Measurements from ENCODE around the gene KIR3DL2.

Gene KIR3DL2

DNA sequence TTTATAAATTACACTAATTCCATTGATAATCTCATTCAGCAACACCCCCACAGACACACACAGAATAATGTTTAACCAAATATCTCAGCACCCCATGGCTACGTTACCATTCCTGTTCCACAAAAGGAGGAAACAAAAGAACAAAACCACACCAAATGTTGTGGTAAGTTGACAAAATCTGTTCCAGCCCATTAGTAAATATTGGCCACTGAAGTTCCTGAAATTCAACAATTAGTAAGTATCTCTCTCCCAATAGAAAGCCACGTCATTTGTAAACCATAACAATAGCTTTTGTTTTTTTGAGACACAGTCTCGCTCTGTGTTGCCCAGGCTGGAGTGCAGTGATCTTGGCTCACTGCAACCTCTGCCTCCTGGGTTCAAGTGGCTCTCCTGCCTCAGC lies 21.5 kb downstream of the KIR3DL2 start:
- CTCF ChIA-PET: no interaction called here
- DNase-seq (ENCODE audit: low read depth, low spot score): no peak
- TF ChIP-seq, protein P1, sequence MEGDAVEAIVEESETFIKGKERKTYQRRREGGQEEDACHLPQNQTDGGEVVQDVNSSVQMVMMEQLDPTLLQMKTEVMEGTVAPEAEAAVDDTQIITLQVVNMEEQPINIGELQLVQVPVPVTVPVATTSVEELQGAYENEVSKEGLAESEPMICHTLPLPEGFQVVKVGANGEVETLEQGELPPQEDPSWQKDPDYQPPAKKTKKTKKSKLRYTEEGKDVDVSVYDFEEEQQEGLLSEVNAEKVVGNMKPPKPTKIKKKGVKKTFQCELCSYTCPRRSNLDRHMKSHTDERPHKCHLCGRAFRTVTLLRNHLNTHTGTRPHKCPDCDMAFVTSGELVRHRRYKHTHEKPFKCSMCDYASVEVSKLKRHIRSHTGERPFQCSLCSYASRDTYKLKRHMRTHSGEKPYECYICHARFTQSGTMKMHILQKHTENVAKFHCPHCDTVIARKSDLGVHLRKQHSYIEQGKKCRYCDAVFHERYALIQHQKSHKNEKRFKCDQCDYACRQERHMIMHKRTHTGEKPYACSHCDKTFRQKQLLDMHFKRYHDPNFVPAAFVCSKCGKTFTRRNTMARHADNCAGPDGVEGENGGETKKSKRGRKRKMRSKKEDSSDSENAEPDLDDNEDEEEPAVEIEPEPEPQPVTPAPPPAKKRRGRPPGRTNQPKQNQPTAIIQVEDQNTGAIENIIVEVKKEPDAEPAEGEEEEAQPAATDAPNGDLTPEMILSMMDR (IDR thresholded peaks at IDR 0.05; ENCODE audit: insufficient read depth, low read length, missing control alignments): no peak
- POLR2A ChIA-PET: no interaction called here
- no peak overlapping the region for H3K4me3 ChIP-seq (ENCODE audit: low read depth, low read length)

DNA sequence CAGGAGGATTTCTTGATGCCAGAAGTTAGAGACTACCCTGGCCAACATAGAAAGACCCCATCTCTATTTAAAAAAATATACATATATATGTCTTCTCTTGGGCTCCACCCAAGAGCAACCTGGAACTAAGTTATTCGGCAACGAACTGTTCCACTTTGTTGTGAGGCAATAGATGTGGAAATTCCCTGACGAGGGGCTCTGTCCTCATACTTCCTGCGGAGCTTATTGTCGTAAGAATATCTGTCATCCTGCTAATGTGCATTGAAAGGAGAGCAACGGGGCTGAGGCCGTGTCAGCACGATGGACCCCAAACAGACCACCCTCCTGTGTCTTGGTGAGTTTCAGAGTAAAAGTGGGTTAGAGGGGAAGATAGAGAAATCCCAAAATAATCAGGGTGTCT lies 23.7 kb downstream of the KIR3DL2 start, which contains the start of gene FCAR:
FCAR (plus strand) TSS at position 246 of the 400 bp plus-strand sequence; CDS start at position 301, 55 bp downstream.
- TF ChIP-seq, protein P1 (IDR thresholded peaks at IDR 0.05; ENCODE audit: insufficient read depth, low read length, missing control alignments): no peak
- ChIA-PET POLR2A (no interaction called here), CTCF (no interaction called here)
- DNase-seq (ENCODE audit: low read depth, low spot score): no peak
- H3K4me3 ChIP-seq (ENCODE audit: low read depth, low read length): no peak within 1 kb of the TSS

DNA sequence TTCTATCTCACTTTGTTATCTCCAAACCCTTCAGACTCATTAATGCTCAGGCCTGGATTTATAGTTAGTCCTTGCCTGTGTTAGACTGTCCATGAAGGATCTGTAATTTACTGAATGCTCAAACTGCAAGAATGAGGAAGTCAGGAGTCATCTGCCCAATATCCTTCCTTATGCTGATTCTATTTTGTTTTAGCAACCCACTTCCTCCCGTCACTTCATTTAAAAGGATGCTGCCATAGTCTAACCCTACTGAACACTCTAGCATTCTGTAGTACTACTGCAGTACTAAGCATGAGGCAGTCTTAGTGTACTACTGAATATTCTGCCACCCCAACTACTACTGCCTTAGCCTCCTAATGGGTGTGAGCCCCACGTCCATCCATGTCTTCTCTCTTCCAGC lies 25.3 kb downstream of the KIR3DL2 start:
- DNase-seq (ENCODE audit: low read depth, low spot score): no peak
- ChIA-PET POLR2A (no interaction called here), CTCF (no interaction called here)
- TF ChIP-seq, protein P1 (IDR thresholded peaks at IDR 0.05; ENCODE audit: insufficient read depth, low read length, missing control alignments): no peak
- H3K4me3 ChIP-seq (ENCODE audit: low read depth, low read length): no peak overlapping the region

DNA sequence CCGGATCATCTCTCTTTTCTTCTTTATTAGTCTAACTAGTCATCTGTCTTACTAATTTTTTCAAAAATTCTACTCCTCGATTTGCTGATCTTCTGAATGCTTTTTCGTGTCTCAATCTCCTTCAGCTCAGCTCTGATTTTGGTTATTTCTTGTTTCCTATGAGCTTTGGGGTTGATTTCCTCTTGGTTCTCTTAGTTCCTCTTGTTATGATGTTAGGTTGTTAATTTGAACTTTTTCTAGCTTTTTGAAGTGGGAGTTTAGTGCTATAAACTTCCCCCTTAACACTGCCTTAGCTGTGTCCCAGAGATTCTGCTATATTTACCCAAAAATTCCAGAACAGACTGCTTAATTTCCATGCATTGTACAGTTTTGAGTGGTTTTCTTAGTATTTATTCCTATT lies 27.2 kb downstream of the KIR3DL2 start:
- no peak overlapping the region for H3K4me3 ChIP-seq (ENCODE audit: low read depth, low read length)
- DNase-seq (ENCODE audit: low read depth, low spot score): no peak
- CTCF ChIA-PET: no interaction called here
- TF ChIP-seq, protein P1 (IDR thresholded peaks at IDR 0.05; ENCODE audit: insufficient read depth, low read length, missing control alignments): no peak
- POLR2A ChIA-PET: no interaction called here

DNA sequence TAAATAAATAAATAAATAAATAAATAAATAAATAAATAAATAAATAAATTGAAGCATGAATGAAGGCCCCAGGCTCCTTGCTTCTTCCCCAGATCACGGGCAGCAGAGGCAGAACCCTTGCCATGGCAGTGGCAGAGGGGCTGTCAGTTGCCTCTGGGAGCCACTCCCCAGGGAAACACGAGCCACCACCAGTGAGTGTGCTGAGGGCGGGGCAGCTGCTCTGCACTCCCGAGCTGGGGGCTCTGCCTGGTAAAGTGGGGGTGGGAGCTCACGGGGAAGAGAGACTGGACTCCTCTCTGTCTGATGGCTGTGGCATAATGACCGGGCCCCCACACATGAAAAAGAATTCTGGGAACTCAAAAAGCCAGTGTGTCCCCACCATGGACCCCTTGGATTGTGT lies 31.6 kb downstream of the KIR3DL2 start:
- ChIA-PET CTCF (no interaction called here), POLR2A (no interaction called here)
- no peak for DNase-seq (ENCODE audit: low read depth, low spot score)
- no peak overlapping the region for H3K4me3 ChIP-seq (ENCODE audit: low read depth, low read length)
- TF ChIP-seq, protein P1 (IDR thresholded peaks at IDR 0.05; ENCODE audit: insufficient read depth, low read length, missing control alignments): no peak

DNA sequence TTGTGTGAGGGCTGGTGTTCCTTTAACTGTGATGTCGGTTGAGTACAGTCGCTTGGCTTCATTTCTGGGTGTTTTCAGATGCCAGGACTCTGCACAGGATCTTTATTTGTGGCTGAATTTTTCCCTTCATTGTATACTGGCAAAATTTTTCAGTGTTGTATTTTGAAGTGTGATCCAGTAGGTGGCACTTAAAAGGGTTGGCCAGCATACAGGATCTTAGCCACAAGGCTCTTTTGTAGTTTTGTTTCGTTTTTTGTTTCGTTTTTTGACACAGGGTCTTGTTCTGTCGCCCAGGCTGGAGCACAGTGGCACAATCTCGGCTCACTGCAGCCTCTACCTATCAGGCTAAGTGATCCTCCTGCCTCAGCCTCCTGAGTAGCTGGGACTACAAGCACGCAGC lies 32.5 kb downstream of the KIR3DL2 start:
- TF ChIP-seq, protein P1 (IDR thresholded peaks at IDR 0.05; ENCODE audit: insufficient read depth, low read length, missing control alignments): no peak
- H3K4me3 ChIP-seq (ENCODE audit: low read depth, low read length): no peak overlapping the region
- DNase-seq (ENCODE audit: low read depth, low spot score): no peak
- POLR2A ChIA-PET: no interaction called here
- CTCF ChIA-PET: no interaction called here
